SK-N-SH (cell line): ENCODE measurements around the gene SPECC1L. TPM values are rescaled to one million over a fixed set of nuclear protein-coding genes. Genes with fewer than 3 reads are reported as not detected.
A peak's percentile ranks its signal among the peaks of the same experiment; 100 is the strongest.

Experiments
- CTCF ChIA-PET: fragments of 300-600, 350-600 bp; formaldehyde crosslinking; extraction: SDS; loops from one replicate; lab custom pipeline; 2021; lab: Yijun Ruan, JAX
- POLR2A ChIA-PET: fragments of 350-600 bp; sonication (Branson Sonifier 250); formaldehyde crosslinking; extraction: SDS; loops from one replicate; lab custom pipeline; 2020; ENCODE audit warnings: antibody characterized with exemption, inconsistent platforms; lab: Yijun Ruan, JAX
- DNase-seq: peaks from one replicate; pipeline ENCODE4 v3.0.0; 2012
- H2AFZ ChIP-seq: fragments of 200-600 bp; sonication (generic); 2 replicates; pipeline ENCODE4 v1.8.1; 2016; ENCODE audit warnings: antibody characterized with exemption, mild to moderate bottlenecking, low read depth
- H3F3A ChIP-seq: fragments of 200-600 bp; sonication (generic); replicated peaks from 2 replicates; pipeline ENCODE3; 2016; ENCODE audit warnings: antibody characterized with exemption, mild to moderate bottlenecking; ENCODE audit not compliant: insufficient read depth
- H3K27ac ChIP-seq, 2 experiments: fragments of 200-500 bp in 1 of 2; fragments of 200-600 bp in 1 of 2; sonication (Bioruptor generic) in 1 of 2; sonication (generic), shearing (Covaris generic) in 1 of 2; 2 replicates each; pipeline versions ENCODE4 v1.5.1 to v1.6.1; 2014 to 2016; ENCODE audit warnings: low read depth in 2 of 2, inconsistent platforms in 1 of 2, low read length in 1 of 2, mild to moderate bottlenecking in 1 of 2, mixed read lengths in 1 of 2
- H3K27me3 ChIP-seq: fragments of 200-600 bp; sonication (generic), shearing (Covaris generic); 2 replicates; pipeline ENCODE4 v1.6.1; 2016; ENCODE audit warnings: mixed run types; ENCODE audit not compliant: insufficient read depth
- H3K36me3 ChIP-seq, 2 experiments: fragments of 200-500 bp in 1 of 2; fragments of 200-600 bp in 1 of 2; sonication (Bioruptor generic) in 1 of 2; sonication (generic) in 1 of 2; replicated peaks in 1 of 2; 2 replicates each; pipeline versions ENCODE3 to v1.5.1; 2014 to 2016; ENCODE audit warnings: low read length in 1 of 2, mild to moderate bottlenecking in 1 of 2; ENCODE audit not compliant: insufficient read depth in 2 of 2, control insufficient read depth in 1 of 2
- H3K4me1 ChIP-seq, 2 experiments: fragments of 200-500 bp in 1 of 2; fragments of 200-600 bp in 1 of 2; sonication (Bioruptor generic) in 1 of 2; sonication (generic), shearing (Covaris generic) in 1 of 2; 2 replicates each; pipeline versions ENCODE4 v1.5.1 to v1.6.1; 2014 to 2016; ENCODE audit warnings: low read depth in 1 of 2, low read length in 1 of 2, mixed run types in 1 of 2; ENCODE audit not compliant: insufficient read depth in 2 of 2, control insufficient read depth in 1 of 2
- H3K4me2 ChIP-seq: fragments of 200-600 bp; sonication (generic), shearing (Covaris generic); 2 replicates; pipeline ENCODE4 v1.6.1; 2017; ENCODE audit warnings: mixed run types
- H3K4me3 ChIP-seq, 2 experiments: fragments of 200-500 bp in 1 of 2; fragments of 200-600 bp in 1 of 2; sonication (Bioruptor generic) in 1 of 2; sonication (generic), shearing (Covaris generic) in 1 of 2; 2 replicates each; pipeline versions ENCODE4 v1.5.1 to v1.8.1; 2014 to 2016; ENCODE audit warnings: low read depth in 2 of 2, inconsistent platforms in 1 of 2, low read length in 1 of 2, mild to moderate bottlenecking in 1 of 2, mixed read lengths in 1 of 2, moderate library complexity in 1 of 2
- H3K79me2 ChIP-seq: fragments of 200-600 bp; sonication (generic); 2 replicates; pipeline ENCODE4 v1.8.1; 2017; ENCODE audit warnings: mild to moderate bottlenecking; ENCODE audit not compliant: insufficient read depth
- H3K9ac ChIP-seq: fragments of 200-600 bp; sonication (generic); 2 replicates; pipeline ENCODE4 v1.6.1; 2017; ENCODE audit warnings: mixed run types
- H3K9me2 ChIP-seq: fragments of 200-600 bp; sonication (generic); 2 replicates; pipeline ENCODE4 v1.6.1; 2017; ENCODE audit warnings: mixed run types
- H3K9me3 ChIP-seq: fragments of 200-600 bp; sonication (generic); 2 replicates; pipeline ENCODE4 v1.6.1; 2017; ENCODE audit warnings: mixed run types, mild to moderate bottlenecking, moderate library complexity
- H4K20me1 ChIP-seq: fragments of 200-600 bp; sonication (generic); 2 replicates; pipeline ENCODE4 v1.6.1; 2017; ENCODE audit warnings: mild to moderate bottlenecking, mixed run types; ENCODE audit not compliant: insufficient read depth
- EP300 ChIP-seq, 2 experiments: IDR thresholded peaks; 2 replicates each; pipeline versions ENCODE4 v1.4.0 to v1.6.1; 2012; ENCODE audit warnings: borderline replicate concordance in 1 of 2, low read depth in 1 of 2, low read length in 1 of 2
- FOXJ3 ChIP-seq: sonication (generic); formaldehyde crosslinking; IDR thresholded peaks from 2 replicates; pipeline ENCODE4 v1.5.1; 2020; ENCODE audit warnings: mild to moderate bottlenecking, missing genetic modification reagents
- GATA2 ChIP-seq: sonication (generic); formaldehyde crosslinking; IDR thresholded peaks from 2 replicates; pipeline ENCODE4 v1.5.0; 2020; ENCODE audit warnings: mild to moderate bottlenecking, missing genetic modification reagents
- MEF2A ChIP-seq: IDR thresholded peaks from 2 replicates; pipeline ENCODE4 v1.4.0; 2012; ENCODE audit warnings: low read depth, borderline replicate concordance
- NRF1 ChIP-seq: IDR thresholded peaks from 2 replicates; pipeline ENCODE4 v1.6.1; 2012; ENCODE audit warnings: low read depth, mild to moderate bottlenecking, low read length
- POLR2AphosphoS5 ChIP-seq: IDR thresholded peaks from 2 replicates; pipeline ENCODE4 v1.6.1; 2012; ENCODE audit warnings: low read depth, low read length
- RAD21 ChIP-seq: IDR thresholded peaks from 2 replicates; pipeline ENCODE4 v1.6.1; 2012; ENCODE audit warnings: mild to moderate bottlenecking, low read length
- RXRA ChIP-seq: IDR thresholded peaks from 2 replicates; pipeline ENCODE4 v1.4.0; 2012; ENCODE audit warnings: low read depth, mild to moderate bottlenecking, borderline replicate concordance
- SIN3A ChIP-seq: IDR thresholded peaks from 2 replicates; pipeline ENCODE4 v1.6.1; 2012; ENCODE audit warnings: low read depth, mild to moderate bottlenecking, low read length, moderate library complexity, borderline replicate concordance
- TEAD4 ChIP-seq: IDR thresholded peaks from 2 replicates; pipeline ENCODE4 v1.4.0; 2012; ENCODE audit warnings: mild to moderate bottlenecking, borderline replicate concordance; ENCODE audit not compliant: insufficient read depth
- WGBS: methylation state at CpG from one replicate; pipeline ENCODE4 v1.1.6; 2017; ENCODE audit warnings: low lambda C conversion rate; 5-methylcytosine and 5-hydroxymethylcytosine counted together
- polyA plus RNA-seq, 3 experiments: library from polyadenylated mRNA; depleted of rRNA; stranded (reverse); fragments of >200 nt; gene quantifications; 2 replicates each; pipeline ENCODE4 v1.2.3, GENCODE V29; 2012
- TF ChIP-seq, protein P1 (sequence below): fragments of 150-350 bp; IDR thresholded peaks from 2 replicates; pipeline ENCODE4 v1.6.1; 2016; ENCODE audit warnings: mild to moderate bottlenecking, low read depth, low read length
- TF ChIP-seq, protein P2 (sequence below): IDR thresholded peaks from 2 replicates; pipeline ENCODE4 v1.6.1; 2012; ENCODE audit warnings: mild to moderate bottlenecking, low read depth, low read length, moderate library complexity
- TF ChIP-seq, protein P3 (sequence below): IDR thresholded peaks from 2 replicates; pipeline ENCODE4 v1.4.0; 2012; ENCODE audit warnings: low read depth
- TF ChIP-seq, protein P4 (sequence below): IDR thresholded peaks from 2 replicates; pipeline ENCODE4; 2012

SPECC1L gene
- polyA plus RNA-seq, 1 of the 3 experiments (the other 2 are of a cell fraction) = 22.9 TPM

DNA sequence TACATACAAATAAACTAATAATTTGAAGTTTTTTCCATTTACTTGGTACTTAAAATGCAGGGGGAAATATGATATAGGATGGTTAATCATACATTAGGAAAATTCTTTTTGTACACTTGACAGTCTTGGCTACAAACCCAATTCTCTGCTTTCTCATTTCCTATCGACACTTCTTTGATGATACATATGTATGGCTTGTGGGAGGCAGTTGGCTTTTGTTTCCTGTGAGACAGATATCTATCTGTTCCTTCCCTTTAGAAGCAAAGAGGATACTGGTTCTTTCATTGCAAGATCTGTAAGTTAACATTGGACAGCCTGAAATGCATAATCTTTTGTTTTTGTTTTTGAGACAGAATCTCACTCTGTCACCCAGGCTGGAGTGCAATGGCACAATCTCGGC lies 108.9 kb downstream of the SPECC1L start (continued):
- TF ChIP-seq, protein P1, sequence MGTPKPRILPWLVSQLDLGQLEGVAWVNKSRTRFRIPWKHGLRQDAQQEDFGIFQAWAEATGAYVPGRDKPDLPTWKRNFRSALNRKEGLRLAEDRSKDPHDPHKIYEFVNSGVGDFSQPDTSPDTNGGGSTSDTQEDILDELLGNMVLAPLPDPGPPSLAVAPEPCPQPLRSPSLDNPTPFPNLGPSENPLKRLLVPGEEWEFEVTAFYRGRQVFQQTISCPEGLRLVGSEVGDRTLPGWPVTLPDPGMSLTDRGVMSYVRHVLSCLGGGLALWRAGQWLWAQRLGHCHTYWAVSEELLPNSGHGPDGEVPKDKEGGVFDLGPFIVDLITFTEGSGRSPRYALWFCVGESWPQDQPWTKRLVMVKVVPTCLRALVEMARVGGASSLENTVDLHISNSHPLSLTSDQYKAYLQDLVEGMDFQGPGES = no peak
- TF ChIP-seq TEAD4 (no peak), FOXJ3 (no peak), NRF1 (no peak)
- TF ChIP-seq, protein P2, sequence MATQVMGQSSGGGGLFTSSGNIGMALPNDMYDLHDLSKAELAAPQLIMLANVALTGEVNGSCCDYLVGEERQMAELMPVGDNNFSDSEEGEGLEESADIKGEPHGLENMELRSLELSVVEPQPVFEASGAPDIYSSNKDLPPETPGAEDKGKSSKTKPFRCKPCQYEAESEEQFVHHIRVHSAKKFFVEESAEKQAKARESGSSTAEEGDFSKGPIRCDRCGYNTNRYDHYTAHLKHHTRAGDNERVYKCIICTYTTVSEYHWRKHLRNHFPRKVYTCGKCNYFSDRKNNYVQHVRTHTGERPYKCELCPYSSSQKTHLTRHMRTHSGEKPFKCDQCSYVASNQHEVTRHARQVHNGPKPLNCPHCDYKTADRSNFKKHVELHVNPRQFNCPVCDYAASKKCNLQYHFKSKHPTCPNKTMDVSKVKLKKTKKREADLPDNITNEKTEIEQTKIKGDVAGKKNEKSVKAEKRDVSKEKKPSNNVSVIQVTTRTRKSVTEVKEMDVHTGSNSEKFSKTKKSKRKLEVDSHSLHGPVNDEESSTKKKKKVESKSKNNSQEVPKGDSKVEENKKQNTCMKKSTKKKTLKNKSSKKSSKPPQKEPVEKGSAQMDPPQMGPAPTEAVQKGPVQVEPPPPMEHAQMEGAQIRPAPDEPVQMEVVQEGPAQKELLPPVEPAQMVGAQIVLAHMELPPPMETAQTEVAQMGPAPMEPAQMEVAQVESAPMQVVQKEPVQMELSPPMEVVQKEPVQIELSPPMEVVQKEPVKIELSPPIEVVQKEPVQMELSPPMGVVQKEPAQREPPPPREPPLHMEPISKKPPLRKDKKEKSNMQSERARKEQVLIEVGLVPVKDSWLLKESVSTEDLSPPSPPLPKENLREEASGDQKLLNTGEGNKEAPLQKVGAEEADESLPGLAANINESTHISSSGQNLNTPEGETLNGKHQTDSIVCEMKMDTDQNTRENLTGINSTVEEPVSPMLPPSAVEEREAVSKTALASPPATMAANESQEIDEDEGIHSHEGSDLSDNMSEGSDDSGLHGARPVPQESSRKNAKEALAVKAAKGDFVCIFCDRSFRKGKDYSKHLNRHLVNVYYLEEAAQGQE = no peak

DNA sequence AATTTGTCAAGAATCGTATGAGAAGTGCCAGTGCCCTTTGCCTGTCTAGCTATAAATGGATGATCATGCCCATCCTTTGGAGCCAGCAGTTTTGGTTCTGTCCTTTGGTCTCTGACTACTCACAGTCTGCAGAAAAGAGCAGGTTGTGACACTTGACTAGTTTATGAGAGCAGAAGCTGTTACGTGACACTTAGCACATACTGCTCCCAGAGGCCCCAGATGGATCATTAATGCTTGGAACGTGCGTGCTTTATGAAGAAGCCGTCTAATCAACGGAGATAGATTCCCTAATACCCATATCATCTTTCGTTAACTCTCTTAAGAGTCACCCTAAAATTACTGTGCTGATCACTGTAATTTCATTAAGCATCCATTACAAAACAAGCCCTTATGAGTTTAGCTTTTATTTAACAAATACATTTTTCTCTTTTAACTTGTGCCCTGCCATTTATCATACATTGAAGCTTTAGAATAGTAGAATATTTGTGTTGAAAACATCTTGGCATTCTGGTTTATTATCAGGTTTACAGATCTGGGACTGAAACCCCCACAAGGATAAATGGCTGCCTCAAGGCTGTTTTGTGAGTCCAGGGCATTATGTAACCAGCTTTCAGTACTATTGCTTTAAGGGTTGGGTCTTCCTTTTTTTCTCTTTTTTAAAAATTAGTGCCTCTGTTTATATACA lies 109.7 kb downstream of the SPECC1L start:
- Histone ChIP-seq H3F3A (peaks cover 39% of the 10 kb centered on the region), H3K9me2 (no peaks in the 10 kb centered on the region), H3K4me2 (peak overlapping the region; percentile 65), H3K9me3 (no peaks in the 10 kb centered on the region), H3K79me2 (peaks cover 13% of the 10 kb centered on the region; the same call in 1 of the 2 replicates), H4K20me1 (no peaks in the 10 kb centered on the region), H3K27ac (peak overlapping the region; percentile 75 to 88), H3K4me1 (peaks cover 10 to 20% of the 10 kb centered on the region in 2 experiments), H3K36me3 (peaks cover 19 to 60% of the 10 kb centered on the region in 2 experiments), H2AFZ (no peak overlapping the region), H3K4me3 (peak overlapping the region in 1 of 2 experiments; percentile 23; a peak in 1 of 4 replicates), H3K27me3 (no peaks in the 10 kb centered on the region), H3K9ac (peak overlapping the region; percentile 9; the same call in 1 of the 2 replicates)
- no peak for DNase-seq
- 50% methylated on average over 7 of the region's 7 CpGs for WGBS
- ChIA-PET CTCF (interaction anchor here (0.8 to 2.3 kb wide), 12 partner anchors 11 to 191 kb away, joined by 3 to 8 read pairs (median 4); no protein-coding TSS in a partner anchor), POLR2A (interaction anchor here (1.0 to 2.9 kb wide), 5 partner anchors 12 to 62 kb away, joined by 3 to 17 read pairs (median 10); no protein-coding TSS in a partner anchor)
- TF ChIP-seq GATA2 (CRISPR knock-in tag) (peak; percentile 58), NRF1 (no peak), SIN3A (no peak), MEF2A (no peak), POLR2AphosphoS5 (no peak), RAD21 (no peak), RXRA (no peak), EP300 (IDR thresholded peaks at IDR 0.05; ENCODE audit: borderline replicate concordance in 1 of 2, low read depth in 1 of 2, low read length in 1 of 2) (peak in 1 of 2 experiments; percentile 13; a peak in 1 of 4 replicates)
- TF ChIP-seq, protein P3, sequence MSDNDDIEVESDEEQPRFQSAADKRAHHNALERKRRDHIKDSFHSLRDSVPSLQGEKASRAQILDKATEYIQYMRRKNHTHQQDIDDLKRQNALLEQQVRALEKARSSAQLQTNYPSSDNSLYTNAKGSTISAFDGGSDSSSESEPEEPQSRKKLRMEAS = no peak
- TF ChIP-seq, protein P4, sequence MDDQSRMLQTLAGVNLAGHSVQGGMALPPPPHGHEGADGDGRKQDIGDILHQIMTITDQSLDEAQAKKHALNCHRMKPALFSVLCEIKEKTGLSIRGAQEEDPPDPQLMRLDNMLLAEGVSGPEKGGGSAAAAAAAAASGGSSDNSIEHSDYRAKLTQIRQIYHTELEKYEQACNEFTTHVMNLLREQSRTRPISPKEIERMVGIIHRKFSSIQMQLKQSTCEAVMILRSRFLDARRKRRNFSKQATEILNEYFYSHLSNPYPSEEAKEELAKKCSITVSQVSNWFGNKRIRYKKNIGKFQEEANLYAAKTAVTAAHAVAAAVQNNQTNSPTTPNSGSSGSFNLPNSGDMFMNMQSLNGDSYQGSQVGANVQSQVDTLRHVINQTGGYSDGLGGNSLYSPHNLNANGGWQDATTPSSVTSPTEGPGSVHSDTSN = no peak
